Measurements from ENCODE around the gene PTPRG. TPM values are rescaled to one million over a fixed set of nuclear protein-coding genes. Genes with fewer than 3 reads are reported as not detected.

The PTPRG gene
- total RNA-seq, 4 donors from 2014 or later, result 8.4 to 37.3 (median 14.9) TPM

DNA sequence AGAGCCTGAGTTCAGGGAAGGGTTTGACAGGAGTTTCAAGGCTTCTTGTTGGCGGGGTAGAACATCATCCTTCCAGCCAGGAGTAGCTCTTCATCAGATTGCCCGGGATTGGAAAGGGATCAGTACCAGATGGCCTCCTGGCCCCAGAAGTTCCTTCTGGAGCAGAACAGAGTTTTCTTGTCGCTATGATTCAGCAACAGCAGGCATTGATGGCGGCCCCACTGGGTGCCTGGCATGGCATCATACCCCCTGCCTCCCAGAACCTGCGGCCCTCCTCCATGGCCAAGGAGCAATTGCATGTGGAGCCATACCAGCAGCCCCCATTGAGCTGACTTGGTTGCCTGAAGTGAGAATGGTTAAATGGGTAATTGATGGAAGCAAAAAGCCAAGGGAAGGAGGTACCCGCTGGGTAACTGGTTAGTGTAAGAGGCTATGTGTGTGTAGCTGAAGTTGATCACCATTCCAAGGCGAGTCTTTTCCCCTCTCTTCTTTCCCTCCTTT is 305.6 kb downstream of the PTPRG start:
- no peak overlapping the region for H3K4me3 ChIP-seq (ENCODE audit: low read depth, poor library complexity, severe bottlenecking)
- intact Hi-C loops (cut with DNase I; ENCODE audit: low total_unique reads), result no loop called here
- 91 to 94% methylated on average over 7 of the region's 7 CpGs for WGBS, 2 donors
- DNase-seq (ENCODE audit: low spot score in 2 of 2), result no peak
- no peak for TF ChIP-seq CTCF (IDR thresholded peaks at IDR 0.05)
- no peak for TF ChIP-seq POLR2A (IDR thresholded peaks at IDR 0.05)

DNA sequence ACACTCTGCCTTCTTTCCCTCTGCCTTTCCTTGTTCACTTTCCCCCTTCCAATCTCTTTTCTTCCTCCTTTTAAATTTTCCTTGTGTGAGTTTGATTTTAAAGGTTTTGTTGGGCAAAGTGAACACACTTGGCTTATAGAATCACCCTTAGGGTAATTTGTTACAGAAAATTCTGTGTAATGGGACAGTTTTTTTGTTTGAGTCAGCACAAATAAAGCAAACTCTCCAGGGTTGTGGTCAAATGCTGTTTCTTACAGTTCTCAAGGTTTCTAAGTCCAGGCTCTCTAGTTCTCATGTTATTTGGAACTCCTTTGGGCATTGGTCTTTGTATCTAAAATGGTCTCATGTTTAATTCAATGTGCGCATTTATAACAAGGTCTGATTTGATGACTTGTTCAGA is 307.1 kb downstream of the PTPRG start:
- intact Hi-C loops (cut with DNase I; ENCODE audit: low total_unique reads), result no loop called here
- H3K4me3 ChIP-seq (ENCODE audit: low read depth, poor library complexity, severe bottlenecking), result no peak overlapping the region
- WGBS, 2 donors, result 83 to 91% methylated on average over 1 of the region's 1 CpG
- no peak for DNase-seq (ENCODE audit: low spot score in 2 of 2)
- TF ChIP-seq POLR2A (IDR thresholded peaks at IDR 0.05) (no peak), CTCF (IDR thresholded peaks at IDR 0.05) (no peak)

DNA sequence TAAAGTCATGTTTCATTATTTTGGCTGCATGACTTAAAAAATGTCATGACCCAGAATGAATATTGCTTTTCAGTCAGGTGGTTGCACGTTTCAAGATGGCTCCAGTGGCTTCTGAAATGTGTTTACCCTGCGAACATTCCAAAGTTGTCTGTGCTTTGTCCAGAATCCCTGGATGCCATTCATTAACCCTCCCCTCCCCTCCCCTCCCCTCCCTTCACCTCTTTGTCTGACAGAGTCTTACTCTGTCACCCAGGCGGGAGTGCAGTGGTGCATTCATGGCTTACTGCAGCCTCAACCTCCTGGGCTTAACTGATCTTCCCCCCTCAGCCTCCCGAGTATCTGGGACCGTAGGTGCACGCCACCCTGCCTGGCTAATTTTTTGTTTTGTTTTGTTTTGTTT is 308.0 kb downstream of the PTPRG start:
- DNase-seq (ENCODE audit: low spot score in 2 of 2), result no peak
- no peak overlapping the region for H3K4me3 ChIP-seq (ENCODE audit: low read depth, poor library complexity, severe bottlenecking)
- TF ChIP-seq CTCF (IDR thresholded peaks at IDR 0.05) (no peak), POLR2A (IDR thresholded peaks at IDR 0.05) (no peak)
- WGBS, 2 donors, result 79 to 80% methylated on average over 6 of the region's 6 CpGs
- intact Hi-C loops (cut with DNase I; ENCODE audit: low total_unique reads), result no loop called here

GRCh38 chr3:61871644-61872043 is 310.3 kb downstream of the PTPRG start:
- DNase-seq (ENCODE audit: low spot score in 2 of 2), result no peak
- intact Hi-C loops (cut with DNase I; ENCODE audit: low total_unique reads), result no loop called here
- no peak overlapping the region for H3K4me3 ChIP-seq (ENCODE audit: low read depth, poor library complexity, severe bottlenecking)
- 88 to 91% methylated on average over 2 of the region's 2 CpGs for WGBS, 2 donors
- no peak for TF ChIP-seq CTCF (IDR thresholded peaks at IDR 0.05)
- TF ChIP-seq POLR2A (IDR thresholded peaks at IDR 0.05), result no peak

DNA sequence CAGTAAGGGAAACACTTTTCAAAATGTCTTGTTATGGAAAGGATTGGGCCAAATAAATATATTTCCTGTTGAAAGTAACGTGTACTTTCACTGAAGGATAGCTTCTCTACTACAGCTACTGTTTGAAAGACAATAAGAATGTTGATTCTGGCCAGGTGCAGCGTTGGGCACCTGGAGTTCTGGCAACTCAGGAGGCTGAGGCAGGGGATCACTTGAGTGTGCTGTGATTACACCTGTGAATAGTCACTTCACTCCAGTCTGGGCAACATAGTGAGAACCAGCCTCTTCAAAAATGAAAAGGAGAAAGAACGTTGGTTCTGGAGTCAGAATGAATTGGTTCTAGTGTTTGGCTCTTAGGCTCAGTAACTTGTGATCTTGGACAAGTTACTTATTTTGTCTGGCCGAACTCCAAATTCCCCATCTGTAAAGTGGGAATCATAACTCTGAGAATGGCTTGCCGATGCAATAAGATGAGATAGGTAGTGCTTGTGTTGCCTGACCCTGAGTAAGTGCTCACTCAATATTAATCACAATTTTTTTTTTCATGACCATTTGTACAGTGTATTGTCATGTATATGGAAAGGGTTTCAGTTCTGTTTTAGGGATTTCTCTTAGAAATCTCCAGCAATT is 310.8 kb downstream of the PTPRG start:
- 70 to 72% methylated on average over 5 of the region's 5 CpGs for WGBS, 2 donors
- no peak for TF ChIP-seq CTCF (IDR thresholded peaks at IDR 0.05)
- no peak for TF ChIP-seq POLR2A (IDR thresholded peaks at IDR 0.05)
- intact Hi-C loops (cut with DNase I; ENCODE audit: low total_unique reads), result no loop called here
- no peak for DNase-seq (ENCODE audit: low spot score in 2 of 2)
- H3K4me3 ChIP-seq (ENCODE audit: low read depth, poor library complexity, severe bottlenecking), result no peak overlapping the region
